H1 (cell line): ENCODE measurements around the gene TK1. TPM values are rescaled to one million over a fixed set of nuclear protein-coding genes. Genes with fewer than 3 reads are reported as not detected.
A peak's percentile ranks its signal among the peaks of the same experiment; 100 is the strongest.

Experiments used
- CTCF ChIA-PET: fragments of 300-600 bp; sonication (Branson Sonifier 250); formaldehyde crosslinking; loops from one replicate; lab custom pipeline; 2021; ENCODE audit not compliant: partially characterized antibody; lab: Charles Lee
- POLR2A ChIA-PET: fragments of 300-600 bp; sonication (Branson Sonifier 250); formaldehyde crosslinking; loops from one replicate; lab custom pipeline; 2021; ENCODE audit warnings: inconsistent platforms; ENCODE audit not compliant: partially characterized antibody; lab: Charles Lee
- DNase-seq, 2 experiments: peaks; one replicate each; pipeline versions ENCODE4 v3.0.0 to v3.0.0-alpha.2; 2010 to 2022; ENCODE audit warnings: low spot score in 2 of 2, low read depth in 1 of 2, mixed read lengths in 1 of 2
- FAIRE-seq: peaks from 2 replicates; lab custom pipeline; 2011; peaks lifted over from hg19 to GRCh38; lab: Jason Lieb, UNC
- H2AFZ ChIP-seq: 2 replicates; pipeline ENCODE4 v1.8.1; 2012; ENCODE audit warnings: low read length, inconsistent platforms
- H2AK5ac ChIP-seq: 2 replicates; pipeline ENCODE4 v1.6.1; 2013; ENCODE audit warnings: low read depth, low read length
- H2BK120ac ChIP-seq: replicated peaks from 2 replicates; pipeline ENCODE3; 2013; ENCODE audit warnings: low read depth, low read length, inconsistent platforms
- H2BK12ac ChIP-seq: 2 replicates; pipeline ENCODE4 v1.6.1; 2013; ENCODE audit warnings: low read depth, low read length
- H2BK15ac ChIP-seq: 2 replicates; pipeline ENCODE4 v1.6.1; 2013; ENCODE audit warnings: low read length
- H2BK20ac ChIP-seq: 2 replicates; pipeline ENCODE4 v1.6.1; 2013; ENCODE audit warnings: low read length
- H2BK5ac ChIP-seq: 2 replicates; pipeline ENCODE4 v1.6.1; 2013; ENCODE audit warnings: low read depth, low read length
- H3K14ac ChIP-seq: 2 replicates; pipeline ENCODE4 v1.6.1; 2013; ENCODE audit warnings: inconsistent platforms; ENCODE audit not compliant: insufficient read length
- H3K18ac ChIP-seq: 2 replicates; pipeline ENCODE4 v1.6.1; 2013; ENCODE audit warnings: low read length; ENCODE audit errors: extremely low read depth
- H3K23ac ChIP-seq: 2 replicates; pipeline ENCODE4 v1.6.1; 2013; ENCODE audit warnings: inconsistent platforms; ENCODE audit not compliant: insufficient read length
- H3K23me2 ChIP-seq: 2 replicates; pipeline ENCODE4 v1.6.1; 2013; ENCODE audit warnings: low read depth, low read length
- H3K27ac ChIP-seq: 2 replicates; pipeline ENCODE4 v1.6.1; 2011; ENCODE audit warnings: low read depth, low read length, inconsistent platforms
- H3K27me3 ChIP-seq, 4 experiments: replicated peaks in 1 of 4; 1 replicate in 1 of 4; 2 replicates in 3 of 4; pipeline versions ENCODE4 v1.6.1 to v1.8.1; 2011 to 2013; ENCODE audit warnings: low read length in 3 of 4, mild to moderate bottlenecking in 3 of 4, inconsistent platforms in 2 of 4, mixed read lengths in 2 of 4, moderate library complexity in 1 of 4; ENCODE audit not compliant: control insufficient read depth in 3 of 4, insufficient read depth in 3 of 4; ENCODE audit errors: extremely low read depth in 1 of 4
- H3K36me3 ChIP-seq, 4 experiments: 2 replicates each; pipeline versions ENCODE4 v1.6.1 to v1.8.1; 2011 to 2013; ENCODE audit warnings: mild to moderate bottlenecking in 4 of 4, low read length in 3 of 4, moderate library complexity in 2 of 4, control low read depth in 1 of 4, inconsistent platforms in 1 of 4; ENCODE audit not compliant: insufficient read depth in 4 of 4, control insufficient read depth in 2 of 4
- H3K4ac ChIP-seq: replicated peaks from 2 replicates; pipeline ENCODE3; 2013; ENCODE audit warnings: low read length, low read depth, mixed read lengths, inconsistent platforms; ENCODE audit not compliant: insufficient read length
- H3K4me1 ChIP-seq, 4 experiments: replicated peaks in 1 of 4; 1 replicate in 1 of 4; 2 replicates in 3 of 4; pipeline versions ENCODE4 v1.6.1 to v1.8.1; 2011 to 2013; ENCODE audit warnings: low read length in 3 of 4, inconsistent platforms in 2 of 4, mixed read lengths in 1 of 4; ENCODE audit not compliant: insufficient read depth in 4 of 4, control insufficient read depth in 3 of 4
- H3K4me2 ChIP-seq, 2 experiments: 2 replicates each; pipeline versions ENCODE4 v1.6.1 to v1.8.1; 2011 to 2013; ENCODE audit warnings: low read depth in 2 of 2, low read length in 2 of 2, control low read depth in 1 of 2, inconsistent platforms in 1 of 2, mild to moderate bottlenecking in 1 of 2; ENCODE audit not compliant: insufficient read depth in 1 of 2
- H3K4me3 ChIP-seq, 4 experiments: fragments of 200-600, 300-600 bp in 1 of 4; sonication (generic), shearing (Covaris generic), sonication (Bioruptor Twin) in 1 of 4; 2 replicates each; pipeline versions ENCODE4 v1.5.1 to v1.8.1; 2011 to 2016; ENCODE audit warnings: low read length in 4 of 4, low read depth in 3 of 4, control low read depth in 2 of 4, inconsistent platforms in 2 of 4, mild to moderate bottlenecking in 2 of 4, mixed read lengths in 1 of 4, moderate library complexity in 1 of 4; ENCODE audit not compliant: insufficient read depth in 2 of 4; ENCODE audit errors: extremely low read depth in 1 of 4
- H3K56ac ChIP-seq: replicated peaks from 2 replicates; pipeline ENCODE3; 2013; ENCODE audit warnings: low read depth, mild to moderate bottlenecking, mixed read lengths, low read length, inconsistent platforms; ENCODE audit not compliant: insufficient read length
- H3K79me1 ChIP-seq: 2 replicates; pipeline ENCODE4 v1.6.1; 2013; ENCODE audit warnings: low read depth, low read length, control low read depth
- H3K79me2 ChIP-seq, 2 experiments: 2 replicates each; pipeline versions ENCODE4 v1.6.1 to v1.8.1; 2012 to 2013; ENCODE audit warnings: low read length in 2 of 2, mild to moderate bottlenecking in 2 of 2, inconsistent platforms in 1 of 2; ENCODE audit not compliant: insufficient read depth in 2 of 2, control insufficient read depth in 1 of 2
- H3K9ac ChIP-seq, 4 experiments: replicated peaks in 1 of 4; 1 replicate in 1 of 4; 2 replicates in 3 of 4; pipeline versions ENCODE4 v1.6.1 to v1.8.1; 2011 to 2013; ENCODE audit warnings: low read depth in 3 of 4, low read length in 3 of 4, control low read depth in 2 of 4, mild to moderate bottlenecking in 2 of 4, moderate library complexity in 2 of 4, inconsistent platforms in 1 of 4; ENCODE audit errors: extremely low read depth in 1 of 4
- H3K9me3 ChIP-seq, 2 experiments: 2 replicates each; pipeline versions ENCODE4 v1.6.1 to v1.8.1; 2012 to 2013; ENCODE audit warnings: mild to moderate bottlenecking in 2 of 2, moderate library complexity in 2 of 2, control low read depth in 1 of 2, inconsistent platforms in 1 of 2, low read depth in 1 of 2, low read length in 1 of 2, mixed read lengths in 1 of 2; ENCODE audit not compliant: insufficient read depth in 2 of 2
- H4K20me1 ChIP-seq, 2 experiments: replicated peaks in 1 of 2; 2 replicates each; pipeline versions ENCODE3 to v1.8.1; 2011 to 2013; ENCODE audit warnings: inconsistent platforms in 2 of 2, low read length in 2 of 2, mild to moderate bottlenecking in 1 of 2; ENCODE audit not compliant: insufficient read depth in 2 of 2, control insufficient read depth in 1 of 2
- H4K5ac ChIP-seq: 2 replicates; pipeline ENCODE4 v1.6.1; 2013; ENCODE audit warnings: low read length, low read depth, mixed read lengths, inconsistent platforms; ENCODE audit not compliant: insufficient read length
- H4K8ac ChIP-seq: 2 replicates; pipeline ENCODE4 v1.8.0; 2013; ENCODE audit warnings: mild to moderate bottlenecking, moderate library complexity, low read length, inconsistent platforms; ENCODE audit not compliant: insufficient read depth; ENCODE audit errors: extremely low read depth
- H4K91ac ChIP-seq: replicated peaks from 2 replicates; pipeline ENCODE3; 2013; ENCODE audit warnings: low read length, mixed read lengths, inconsistent platforms; ENCODE audit not compliant: insufficient read length
- CREB1 ChIP-seq: IDR thresholded peaks from 2 replicates; pipeline ENCODE4 v1.6.1; 2012; ENCODE audit warnings: inconsistent platforms
- JUND ChIP-seq: IDR thresholded peaks from 2 replicates; pipeline ENCODE4 v1.6.1; 2011; ENCODE audit warnings: mild to moderate bottlenecking, improper control_type of control experiment, low read length
- KDM1A ChIP-seq: fragments of 200-600, 300-600 bp; sonication (generic); IDR thresholded peaks from 2 replicates; pipeline ENCODE4 v1.7.1; 2016; ENCODE audit warnings: mild to moderate bottlenecking, low read length, borderline replicate concordance
- PHF8 ChIP-seq: fragments of 200-600 bp; sonication (generic); conservative IDR thresholded peaks from 2 replicates; pipeline ENCODE4 v1.7.1; 2012; ENCODE audit warnings: low read depth, mild to moderate bottlenecking, inconsistent platforms, low read length, moderate library complexity
- POU5F1 ChIP-seq: IDR thresholded peaks from 2 replicates; pipeline ENCODE4 v1.6.1; 2011; ENCODE audit warnings: low read depth, mild to moderate bottlenecking, low read length, moderate library complexity
- RFX5 ChIP-seq: IDR thresholded peaks from 2 replicates; pipeline ENCODE4 v1.6.1; 2011; ENCODE audit warnings: low read depth, low read length, improper control_type of control experiment, borderline replicate concordance
- SP2 ChIP-seq: IDR thresholded peaks from 2 replicates; pipeline ENCODE4 v1.6.1; 2012; ENCODE audit warnings: mild to moderate bottlenecking, low read length, inconsistent platforms
- SP4 ChIP-seq: IDR thresholded peaks from 2 replicates; pipeline ENCODE4 v1.6.1; 2012; ENCODE audit warnings: low read length, inconsistent platforms
- SRF ChIP-seq: IDR thresholded peaks from 2 replicates; pipeline ENCODE4 v1.6.1; 2011; ENCODE audit warnings: mild to moderate bottlenecking, low read depth, low read length, moderate library complexity
- WGBS, 2 experiments: shearing (Covaris generic) in 1 of 2; methylation state at CpG; one replicate each; pipeline versions ENCODE4 v1.1.6 to v1.1.7; 2013 to 2015; ENCODE audit warnings: low lambda C conversion rate in 2 of 2, mixed read lengths in 2 of 2, inconsistent platforms in 1 of 2, low coverage in 1 of 2, missing lambda C conversion rate in 1 of 2; ENCODE audit not compliant: insufficient replicate concordance in 2 of 2, insufficient coverage in 1 of 2, insufficient read length in 1 of 2; ENCODE audit errors: extremely low coverage in 1 of 2, missing lambda C conversion rate in 1 of 2; 5-methylcytosine and 5-hydroxymethylcytosine counted together
- polyA plus RNA-seq, 7 experiments: library from polyadenylated mRNA; depleted of rRNA in 3 of 7; stranded (reverse) in 5 of 7; unstranded in 2 of 7; fragments of >200 nt in 5 of 7; fragments of 200-250 nt in 2 of 7; gene quantifications; 1 replicate in 5 of 7; 2 replicates in 1 of 7; 4 replicates in 1 of 7; pipeline versions ENCODE4 v1.2.1 to v1.2.3, GENCODE V29; 2011 to 2013; ENCODE audit warnings: missing spikeins in 2 of 7, mixed read lengths in 2 of 7
- total RNA-seq: library from RNA; stranded (reverse); fragmentation: NEBNext Ultra II Directional; extraction: Animal tissue kit (Norgen Biotek cat#: 25700); gene quantifications from 2 replicates; pipeline ENCODE4 v1.2.1, GENCODE V29; 2021
- TF ChIP-seq, protein P1 (sequence below): IDR thresholded peaks from 2 replicates; pipeline ENCODE4 v1.6.1; 2012; ENCODE audit warnings: inconsistent platforms
- TF ChIP-seq, protein P2 (sequence below): IDR thresholded peaks from 2 replicates; pipeline ENCODE4 v1.6.1; 2012; ENCODE audit warnings: low read length, inconsistent platforms

Gene TK1
- total and polyA plus RNA-seq, 2 of the 8 experiments (the other 6 are each of a cell fraction or from before 2014, with no cell fraction given) = 66.9 to 147 TPM

DNA sequence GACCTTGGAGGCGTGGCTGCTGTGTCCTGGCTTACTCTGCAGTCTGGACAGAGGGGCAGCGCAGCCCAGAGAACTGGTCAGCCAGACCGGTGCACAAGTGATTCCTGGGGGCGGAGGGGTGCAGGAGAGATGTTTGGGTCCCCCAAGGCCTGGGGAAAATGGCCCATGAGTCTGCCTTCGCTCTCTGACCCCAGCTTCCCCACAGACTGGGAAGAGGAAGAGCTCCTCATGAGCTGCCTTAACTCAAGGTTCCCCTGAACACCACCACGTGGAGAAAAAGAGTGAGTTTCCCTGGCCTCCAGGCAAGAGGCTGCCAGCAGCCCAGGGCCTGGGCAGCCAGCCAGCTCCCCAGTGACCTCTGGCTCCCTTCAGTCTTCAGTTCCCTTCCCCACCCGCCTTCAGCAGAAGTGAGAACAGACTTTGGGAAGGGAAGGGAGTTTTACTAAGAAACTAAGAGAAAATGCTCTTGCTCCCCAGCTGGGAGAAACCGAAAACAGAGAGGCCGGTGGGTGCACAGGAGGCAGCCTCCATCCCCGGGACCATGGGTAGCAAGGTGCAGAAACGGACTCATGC is 42.6 kb downstream of the TK1 start:
- H4K91ac ChIP-seq = no peak overlapping the region
- 87% methylated on average over 11 of the region's 11 CpGs; no CpG with 5 or more reads in 1 of the 2 experiments for WGBS, 2 experiments
- H2BK120ac ChIP-seq = no peak overlapping the region
- H3K18ac ChIP-seq = no peak overlapping the region
- FAIRE-seq (no peak), DNase-seq (no peak)
- no peaks in the 10 kb centered on the region for H3K9me3 ChIP-seq
- no peak overlapping the region for H2AFZ ChIP-seq
- H3K79me2 ChIP-seq = no peaks in the 10 kb centered on the region
- H4K8ac ChIP-seq = peak overlapping the region; percentile 60; the same call in 1 of the 2 replicates
- no peak overlapping the region for H3K27ac ChIP-seq
- POLR2A ChIA-PET = interaction anchor here (1.0 to 6.2 kb wide), 5 partner anchors 17 to 43 kb away, joined by 3 to 40 read pairs (median 5); partner anchors contain the start of genes AFMID, TK1 and TMC6
- H3K4me2 ChIP-seq = no peak overlapping the region
- no peak overlapping the region for H2BK20ac ChIP-seq
- peaks cover 0 to 2% of the 10 kb centered on the region in 2 experiments for H4K20me1 ChIP-seq
- no peak overlapping the region for H3K9ac ChIP-seq
- H3K27me3 ChIP-seq = 0 out of 7 replicates have a peak, but pooled peaks cover 0 to 2% (median 0%) of the 10 kb centered on the region in 4 experiments
- no peak overlapping the region for H4K5ac ChIP-seq
- CTCF ChIA-PET = interaction anchor here (0.7 to 2.7 kb wide), 8 partner anchors 8 to 1295 kb away, joined by 3 to 19 read pairs (median 4); partner anchors contain the start of genes AFMID and TK1
- H3K23ac ChIP-seq = no peak overlapping the region
- H3K14ac ChIP-seq = no peak overlapping the region
- peaks cover 2% of the 10 kb centered on the region; the same call in 1 of the 2 replicates for H3K23me2 ChIP-seq
- 0 out of 2 replicates have a peak overlapping the region, but pooled peaks have one; percentile 17 for H2BK12ac ChIP-seq
- no peak overlapping the region for H3K56ac ChIP-seq
- H2BK15ac ChIP-seq = no peak overlapping the region
- H3K4ac ChIP-seq = no peak overlapping the region
- no peaks in the 10 kb centered on the region for H3K79me1 ChIP-seq
- no peak overlapping the region for H2BK5ac ChIP-seq
- H3K36me3 ChIP-seq = no peaks in the 10 kb centered on the region
- peaks cover 0 to 6% (median 5%) of the 10 kb centered on the region in 4 experiments; a peak in 3 of 7 replicates for H3K4me1 ChIP-seq
- no peak overlapping the region for H2AK5ac ChIP-seq
- no peak overlapping the region for H3K4me3 ChIP-seq
- TF ChIP-seq SP4 = no peak
- TF ChIP-seq, protein P1, sequence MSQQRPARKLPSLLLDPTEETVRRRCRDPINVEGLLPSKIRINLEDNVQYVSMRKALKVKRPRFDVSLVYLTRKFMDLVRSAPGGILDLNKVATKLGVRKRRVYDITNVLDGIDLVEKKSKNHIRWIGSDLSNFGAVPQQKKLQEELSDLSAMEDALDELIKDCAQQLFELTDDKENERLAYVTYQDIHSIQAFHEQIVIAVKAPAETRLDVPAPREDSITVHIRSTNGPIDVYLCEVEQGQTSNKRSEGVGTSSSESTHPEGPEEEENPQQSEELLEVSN = no peak
- TF ChIP-seq RFX5 = no peak
- no peak for TF ChIP-seq CREB1
- TF ChIP-seq JUND = no peak
- no peak for TF ChIP-seq SP2
- TF ChIP-seq POU5F1 = no peak
- TF ChIP-seq KDM1A = no peak
- TF ChIP-seq, protein P2, sequence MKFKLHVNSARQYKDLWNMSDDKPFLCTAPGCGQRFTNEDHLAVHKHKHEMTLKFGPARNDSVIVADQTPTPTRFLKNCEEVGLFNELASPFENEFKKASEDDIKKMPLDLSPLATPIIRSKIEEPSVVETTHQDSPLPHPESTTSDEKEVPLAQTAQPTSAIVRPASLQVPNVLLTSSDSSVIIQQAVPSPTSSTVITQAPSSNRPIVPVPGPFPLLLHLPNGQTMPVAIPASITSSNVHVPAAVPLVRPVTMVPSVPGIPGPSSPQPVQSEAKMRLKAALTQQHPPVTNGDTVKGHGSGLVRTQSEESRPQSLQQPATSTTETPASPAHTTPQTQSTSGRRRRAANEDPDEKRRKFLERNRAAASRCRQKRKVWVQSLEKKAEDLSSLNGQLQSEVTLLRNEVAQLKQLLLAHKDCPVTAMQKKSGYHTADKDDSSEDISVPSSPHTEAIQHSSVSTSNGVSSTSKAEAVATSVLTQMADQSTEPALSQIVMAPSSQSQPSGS = no peak
- no peak for TF ChIP-seq PHF8
- no peak for TF ChIP-seq SRF
